Muscle of back (tissue), 11 donors: ENCODE data around the gene KANSL1. TPM values are rescaled to one million over a fixed set of nuclear protein-coding genes. Genes with fewer than 3 reads are reported as not detected.

ENCODE experiments used
- DNase-seq, 3 donors: peaks; one replicate each; pipeline versions ENCODE4 v3.0.0 to v3.0.0-alpha.2; 2013
- polyA plus RNA-seq, 10 donors: library from polyadenylated mRNA; unstranded; fragments of 120-200 nt; gene quantifications; one replicate each; pipeline ENCODE4 v1.2.1, GENCODE V29; 2013; ENCODE audit not compliant: insufficient read length in 10 of 10

The KANSL1 gene
- polyA plus RNA-seq, 10 donors, result 25.4 to 63.0 (median 33.5) TPM

GRCh38 chr17:46140645-46141197 lies 52.5 kb downstream of the KANSL1 start:
- no peak for DNase-seq

GRCh38 chr17:46139432-46140210 lies 53.6 kb downstream of the KANSL1 start:
- DNase-seq, result no peak

DNA sequence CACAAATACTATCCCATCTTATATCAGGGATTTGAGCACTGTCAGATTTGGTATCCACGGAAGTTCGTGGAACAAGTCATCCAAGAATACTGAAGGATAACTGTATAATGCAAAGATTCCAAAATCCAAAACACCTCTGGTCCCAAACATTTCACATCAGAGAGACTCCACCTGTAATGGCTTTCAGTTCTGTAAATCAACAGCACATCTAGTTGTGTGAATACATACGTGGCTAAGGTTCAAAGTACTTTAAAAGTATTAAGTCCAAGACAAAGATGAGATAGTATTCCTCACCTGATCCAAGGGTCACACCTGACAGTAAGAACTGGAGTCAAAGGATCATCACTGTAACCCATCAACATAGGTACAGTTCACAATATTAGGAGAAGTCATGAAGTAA lies 54.8 kb downstream of the KANSL1 start:
- no peak for DNase-seq

GRCh38 chr17:46136820-46137219 lies 56.4 kb downstream of the KANSL1 start:
- DNase-seq, result no peak

GRCh38 chr17:46135879-46136563 lies 57.2 kb downstream of the KANSL1 start:
- DNase-seq, result no peak

DNA sequence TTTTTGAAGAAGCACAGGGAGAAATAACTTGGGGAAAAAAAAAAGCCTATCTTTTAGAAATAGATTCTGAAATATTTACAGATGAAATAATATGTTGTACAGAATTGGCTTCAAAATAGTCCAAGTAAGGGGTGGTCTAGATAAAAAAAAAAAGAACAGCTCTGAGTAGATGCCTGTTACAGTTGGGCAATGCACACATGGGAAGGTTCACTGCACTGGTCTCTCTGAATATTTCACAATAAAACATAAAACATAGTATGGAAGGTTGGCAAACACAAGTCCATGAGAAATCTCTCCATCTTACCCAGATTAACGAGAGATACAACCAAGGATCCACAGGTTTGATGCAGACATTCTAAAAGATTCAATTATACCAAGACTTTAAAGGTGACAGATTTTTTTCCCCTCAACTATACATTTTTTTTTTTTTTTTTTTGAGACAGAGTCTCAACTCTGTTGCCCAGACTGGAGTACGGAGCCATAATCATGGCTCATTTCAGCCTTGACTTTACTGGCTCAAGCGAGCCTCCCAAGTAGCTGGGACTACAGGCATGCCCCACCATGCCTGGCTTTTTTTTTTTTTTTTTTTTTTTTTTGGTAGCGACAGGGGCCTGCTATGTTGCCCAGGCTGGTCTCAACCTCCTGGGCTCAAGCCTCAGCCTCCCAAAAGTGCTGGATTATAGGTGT lies 58.0 kb downstream of the KANSL1 start:
- no peak for DNase-seq

- no peak for DNase-seq
Measured at GRCh38 chr17:46129302-46129701, 63.9 kb downstream of the KANSL1 start.

- no peak for DNase-seq
Measured at GRCh38 chr17:46128453-46128852, 64.8 kb downstream of the KANSL1 start.

DNA sequence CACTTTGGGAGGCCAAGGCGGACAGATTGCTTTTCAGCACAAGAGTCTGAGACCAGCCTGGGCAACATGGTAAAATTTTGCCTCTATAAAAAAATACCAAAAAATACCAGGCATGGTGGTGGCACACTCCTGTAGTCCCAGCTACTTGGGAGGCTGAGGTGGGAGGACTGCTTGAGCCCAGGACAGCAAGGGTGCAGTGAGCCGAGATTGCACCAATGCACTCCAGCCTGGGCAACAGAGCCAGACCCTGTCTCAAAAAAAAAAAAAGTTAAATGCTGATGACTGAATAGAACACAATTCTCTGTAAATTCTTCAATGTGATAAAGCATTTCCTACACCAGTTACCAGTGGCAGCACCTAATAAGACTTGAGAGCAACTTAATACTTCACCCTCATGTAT lies 65.7 kb downstream of the KANSL1 start:
- DNase-seq, result no peak

DNA sequence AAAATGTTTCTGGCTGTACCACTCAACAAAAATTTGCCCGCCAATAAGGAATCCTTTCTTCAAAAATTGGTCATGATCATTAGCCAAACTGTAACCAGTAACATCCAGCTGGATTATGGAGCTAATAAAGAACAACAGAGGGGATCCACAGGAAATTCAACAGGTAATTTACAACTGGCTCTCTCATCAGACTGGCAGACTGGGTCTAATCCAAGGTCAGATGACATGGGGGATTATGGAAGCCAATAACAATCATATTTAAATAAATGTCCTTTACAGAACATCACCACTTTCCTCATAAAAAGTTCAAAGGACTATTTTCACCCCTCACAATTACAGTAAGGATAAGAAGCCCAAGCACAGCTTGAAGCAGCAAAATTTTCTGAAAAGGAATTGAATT lies 66.4 kb downstream of the KANSL1 start:
- DNase-seq, result no peak

DNA sequence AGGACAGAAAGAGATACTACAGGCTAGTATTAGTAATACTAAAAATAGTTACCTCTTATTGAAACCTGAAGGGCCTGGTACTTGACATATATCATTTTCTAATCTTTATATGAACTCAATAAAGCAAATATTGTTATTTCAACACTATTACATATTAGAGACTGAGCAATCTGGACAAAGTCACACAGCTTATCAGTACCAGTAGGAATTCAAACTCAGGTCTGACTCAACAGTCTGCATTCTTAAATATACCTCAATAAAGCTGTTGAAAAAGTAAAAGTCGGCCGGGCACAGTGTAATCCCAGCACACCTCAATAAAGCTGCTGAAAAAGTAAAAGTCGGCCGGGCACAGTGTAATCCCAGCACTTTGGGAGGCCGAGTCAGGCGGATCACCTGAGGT lies 67.4 kb downstream of the KANSL1 start:
- no peak for DNase-seq

GRCh38 chr17:46124695-46125592 lies 68.3 kb downstream of the KANSL1 start:
- DNase-seq, result no peak

GRCh38 chr17:46123607-46124006 lies 69.6 kb downstream of the KANSL1 start:
- no peak for DNase-seq

- DNase-seq, result no peak
Measured at GRCh38 chr17:46122486-46122871, 70.8 kb downstream of the KANSL1 start.

DNA sequence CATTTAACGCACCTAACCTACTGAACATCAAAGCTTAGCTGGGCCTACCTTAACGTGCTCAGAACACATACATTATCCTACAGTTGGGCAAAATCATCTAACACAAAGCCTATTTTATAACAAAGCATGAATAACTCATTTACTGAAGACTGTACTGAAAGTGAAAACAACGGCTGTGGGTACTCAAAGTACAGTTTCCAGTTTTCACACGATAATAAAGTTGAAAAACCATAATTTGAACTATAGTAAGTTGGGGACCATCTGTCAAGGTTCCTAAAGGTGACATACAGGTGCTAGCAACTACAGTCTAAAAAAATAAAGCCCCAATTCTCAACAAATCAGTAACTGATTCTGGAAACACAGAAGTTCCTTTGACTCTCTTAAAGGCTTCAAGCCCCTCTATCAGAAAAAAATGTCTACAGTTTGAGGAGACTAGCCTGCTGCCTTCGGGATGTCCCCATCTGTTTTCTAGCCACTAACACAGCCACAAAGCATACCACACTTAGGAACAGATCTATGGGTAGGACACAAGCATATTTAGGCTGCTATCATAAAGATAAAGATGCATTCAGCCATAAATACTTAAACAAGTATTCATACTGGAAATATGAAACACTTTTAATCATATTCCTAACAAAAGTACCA lies 71.3 kb downstream of the KANSL1 start:
- no peak for DNase-seq

DNA sequence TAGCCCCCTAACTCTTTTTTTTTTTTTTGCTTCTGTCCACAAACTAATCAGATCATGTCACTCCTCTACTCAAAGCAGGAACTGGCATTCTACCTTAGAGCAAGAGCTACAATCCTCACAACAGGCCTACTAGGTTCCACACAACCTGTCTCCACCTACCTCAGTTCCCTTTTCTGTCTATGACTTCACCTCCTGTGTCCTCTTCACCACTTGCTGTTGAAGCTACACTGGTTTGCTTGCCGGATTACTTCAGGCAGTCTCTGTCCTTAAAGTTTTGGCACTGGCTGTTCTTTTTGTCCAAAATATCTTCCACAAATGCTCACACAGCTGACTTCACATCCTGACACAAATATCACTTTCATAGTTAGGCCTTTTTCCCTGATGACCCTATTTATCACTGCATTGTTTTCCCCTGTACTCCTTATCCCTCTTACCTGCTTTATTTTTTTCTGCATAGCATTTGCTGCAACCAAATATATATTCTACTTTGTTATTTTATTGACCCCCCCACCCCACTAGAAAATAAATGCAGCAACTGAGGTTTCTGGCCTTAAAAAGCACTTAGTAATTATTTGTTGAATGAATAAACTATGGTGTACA lies 72.0 kb downstream of the KANSL1 start:
- no peak for DNase-seq

DNA sequence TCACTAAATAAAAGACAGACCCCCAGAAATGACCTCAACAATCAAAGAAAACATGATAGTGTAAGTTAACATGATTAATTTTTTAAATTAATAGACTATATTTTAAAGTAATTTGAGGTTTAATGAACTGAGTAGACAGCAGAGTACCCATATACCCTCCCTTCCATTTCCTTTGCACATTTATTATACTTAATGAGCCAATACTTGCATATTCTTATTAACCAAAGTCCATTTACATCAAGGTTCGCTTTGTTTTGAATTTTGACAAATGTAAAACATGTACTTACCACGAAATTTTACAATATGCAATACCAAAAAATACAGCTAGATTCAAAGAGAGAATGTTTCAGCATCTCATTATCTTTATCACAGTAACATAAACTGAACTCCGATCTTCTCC lies 72.7 kb downstream of the KANSL1 start:
- no peak for DNase-seq

DNA sequence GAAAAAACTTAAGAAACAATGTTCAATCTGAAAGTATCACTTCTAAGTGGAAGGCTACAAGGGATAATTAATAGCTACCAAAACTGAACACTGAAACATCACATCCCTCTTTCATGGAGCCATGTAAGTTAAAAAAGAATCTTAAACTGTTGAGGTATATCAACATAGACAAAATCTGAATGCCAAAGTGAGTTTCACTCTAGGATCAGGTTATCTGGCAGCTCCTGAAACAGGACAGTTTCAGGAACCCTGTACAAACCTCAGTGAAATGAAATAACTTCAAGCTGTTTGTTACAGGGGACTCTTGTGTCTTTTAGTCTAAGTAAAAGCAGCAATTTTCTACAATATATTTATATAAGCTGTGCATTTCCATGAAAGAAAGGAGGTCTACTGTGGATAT lies 73.2 kb downstream of the KANSL1 start:
- no peak for DNase-seq

DNA sequence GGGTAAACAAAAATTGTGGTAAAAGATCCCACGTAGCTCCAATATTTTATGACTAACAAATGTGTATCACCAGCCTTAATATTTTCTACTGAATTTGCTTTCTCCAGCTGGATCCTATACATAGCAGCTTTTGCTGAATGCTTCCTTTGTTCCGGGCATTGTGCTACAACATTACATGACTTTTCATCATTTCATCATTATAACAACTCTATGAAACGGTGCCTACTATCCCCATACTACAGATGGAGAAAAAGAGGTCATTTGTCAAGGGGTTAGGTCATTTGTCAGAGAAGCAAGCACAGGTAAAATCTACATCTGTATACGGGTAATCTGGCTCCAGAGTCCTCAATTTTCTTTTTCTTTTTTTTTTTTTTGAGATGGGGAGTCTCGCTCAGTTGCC lies 74.3 kb downstream of the KANSL1 start:
- DNase-seq, result no peak

- no peak for DNase-seq
Measured at GRCh38 chr17:46117850-46118696, 75.2 kb downstream of the KANSL1 start.
